ENCODE data around the gene SPINT1. TPM values are rescaled to one million over a fixed set of nuclear protein-coding genes. Genes with fewer than 3 reads are reported as not detected.

Gene SPINT1
- total and polyA plus RNA-seq, 2 of the 13 experiments (the other 11 are each of a cell fraction or from before 2014, with no cell fraction given): 0.49 to 2.5 TPM

DNA sequence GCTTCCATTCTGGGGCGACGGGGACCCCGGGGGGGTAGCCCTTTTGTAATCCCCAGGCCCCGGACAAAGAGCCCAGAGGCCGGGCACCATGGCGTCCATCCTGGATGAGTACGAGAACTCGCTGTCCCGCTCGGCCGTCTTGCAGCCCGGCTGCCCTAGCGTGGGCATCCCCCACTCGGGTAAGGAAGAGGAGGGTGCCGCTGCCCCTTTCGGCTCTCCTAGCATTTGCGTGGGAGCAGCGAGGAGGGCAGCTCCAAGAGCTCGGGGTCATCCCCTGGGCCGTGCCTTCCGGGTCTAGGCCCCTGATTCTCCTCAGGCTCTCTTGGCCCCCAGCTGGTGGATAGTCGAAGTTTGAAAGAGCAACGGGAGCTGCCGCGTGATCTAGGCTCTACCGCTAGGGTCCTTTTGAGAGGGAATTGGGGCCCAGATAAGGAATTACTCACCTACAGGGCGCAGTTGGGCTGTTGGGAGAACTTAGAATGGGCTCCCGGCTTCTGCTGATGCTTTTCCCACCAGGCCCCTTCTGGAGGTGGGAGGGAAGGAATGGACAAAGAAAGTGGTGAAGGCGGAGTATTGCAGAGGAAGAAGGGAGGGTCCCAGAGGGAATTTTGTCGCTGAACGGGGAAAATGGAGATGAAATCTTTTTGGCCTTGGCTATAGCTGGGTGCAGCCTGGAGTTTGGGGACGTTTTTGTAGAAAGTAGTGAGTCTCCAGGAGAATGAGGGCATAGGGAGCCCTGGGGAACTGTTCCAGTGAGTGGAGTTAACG lies 51.0 kb downstream of the SPINT1 start (continued):
- peak; percentile 39 for TF ChIP-seq ASH2L (IDR thresholded peaks at IDR 0.05; ENCODE audit: insufficient read length, low read depth, low read length)
- no peak for TF ChIP-seq ZNF850 (CRISPR knock-in tag; conservative IDR thresholded peaks at IDR 0.05)
- TF ChIP-seq ZBTB42 (CRISPR knock-in tag; IDR thresholded peaks at IDR 0.05): no peak
- no peak for TF ChIP-seq DMAP1 (CRISPR knock-in tag; IDR thresholded peaks at IDR 0.05)
- TF ChIP-seq NR2F6 (IDR thresholded peaks at IDR 0.05): peak; percentile 14; the same call in 1 of the 2 replicates
- no peak for TF ChIP-seq NR2F6 (CRISPR knock-in tag; IDR thresholded peaks at IDR 0.05)
- TF ChIP-seq ZSCAN31 (CRISPR knock-in tag; IDR thresholded peaks at IDR 0.05; ENCODE audit: low read depth): no peak
- no peak for TF ChIP-seq HNF1B (CRISPR knock-in tag; IDR thresholded peaks at IDR 0.05)
- TF ChIP-seq MXD4 (CRISPR knock-in tag; IDR thresholded peaks at IDR 0.05): no peak; the same call in 1 of the 2 replicates
- no peak for TF ChIP-seq HNF4G (IDR thresholded peaks at IDR 0.05; ENCODE audit: borderline replicate concordance, low read depth, low read length)
- TF ChIP-seq HNF4G (CRISPR knock-in tag; IDR thresholded peaks at IDR 0.05; ENCODE audit: borderline replicate concordance, low read depth): no peak
- no peak for TF ChIP-seq HNRNPK (IDR thresholded peaks at IDR 0.05; ENCODE audit: low read depth, low read length, poor library complexity, severe bottlenecking)
- peak; percentile 51; the same call in 1 of the 2 replicates for TF ChIP-seq ZNF75D (CRISPR knock-in tag; IDR thresholded peaks at IDR 0.05; ENCODE audit: borderline replicate concordance)
- no peak for TF ChIP-seq TCF12 (IDR thresholded peaks at IDR 0.05)
- TF ChIP-seq TCF12 (CRISPR knock-in tag; IDR thresholded peaks at IDR 0.05): no peak
- no peak for TF ChIP-seq MEIS1 (CRISPR knock-in tag; IDR thresholded peaks at IDR 0.05; ENCODE audit: borderline replicate concordance)
- no peak for TF ChIP-seq ZNF343 (CRISPR knock-in tag; IDR thresholded peaks at IDR 0.05)
- TF ChIP-seq ZNF776 (CRISPR knock-in tag; IDR thresholded peaks at IDR 0.05): no peak
- TF ChIP-seq KAT8 (CRISPR knock-in tag; IDR thresholded peaks at IDR 0.05): no peak
- TF ChIP-seq ISX (CRISPR knock-in tag; conservative IDR thresholded peaks at IDR 0.05): no peak
- no peak for TF ChIP-seq ZNF746 (CRISPR knock-in tag; IDR thresholded peaks at IDR 0.05)
- TF ChIP-seq ZNF501 (CRISPR knock-in tag; IDR thresholded peaks at IDR 0.05): no peak
- no peak for TF ChIP-seq ZNF773 (CRISPR knock-in tag; IDR thresholded peaks at IDR 0.05; ENCODE audit: borderline replicate concordance)
- TF ChIP-seq NR2F2 (IDR thresholded peaks at IDR 0.05; ENCODE audit: borderline replicate concordance, low read depth): no peak
- TF ChIP-seq ZKSCAN1 (IDR thresholded peaks at IDR 0.05; ENCODE audit: low read length): no peak
- TF ChIP-seq ZSCAN21 (CRISPR knock-in tag; IDR thresholded peaks at IDR 0.05; ENCODE audit: borderline replicate concordance): no peak
- TF ChIP-seq RAD21 (CRISPR knock-in tag; IDR thresholded peaks at IDR 0.05): 0 out of 2 replicates have a peak, but pooled peaks have one; percentile 27
- no peak for TF ChIP-seq ZNF101 (CRISPR knock-in tag; IDR thresholded peaks at IDR 0.05; ENCODE audit: borderline replicate concordance, low read depth)
- no peak for TF ChIP-seq CBX1 (IDR thresholded peaks at IDR 0.05; ENCODE audit: low read depth)
- TF ChIP-seq ZNF780A (CRISPR knock-in tag; IDR thresholded peaks at IDR 0.05): no peak
- no peak for TF ChIP-seq BCL6 (CRISPR knock-in tag; IDR thresholded peaks at IDR 0.05)
- TF ChIP-seq ZMYM2 (CRISPR knock-in tag; IDR thresholded peaks at IDR 0.05): no peak
